Kidney (tissue), 14 donors: ENCODE data around the gene TBL1XR1. TPM values are rescaled to one million over a fixed set of nuclear protein-coding genes. Genes with fewer than 3 reads are reported as not detected.

Experiments used
- DNase-seq, 5 donors: peaks; one replicate each; pipeline ENCODE4 v3.0.0-alpha.2; 2013 to 2020
- FAIRE-seq: peaks from 2 replicates; lab custom pipeline; 2012; peaks lifted over from hg19 to GRCh38; lab: Jason Lieb, UNC
- H3K27ac ChIP-seq, 2 donors: one replicate each; pipeline ENCODE4 v1.7.0; 2013; ENCODE audit warnings: low read depth in 2 of 2, low read length in 2 of 2, inconsistent platforms in 1 of 2
- H3K27me3 ChIP-seq: one replicate; pipeline ENCODE4 v1.7.1; 2013; ENCODE audit warnings: low read length, inconsistent platforms; ENCODE audit not compliant: control insufficient read depth, insufficient read depth
- H3K36me3 ChIP-seq, 3 donors: one replicate each; pipeline versions ENCODE4 v1.7.0 to v1.7.1; 2013; ENCODE audit warnings: low read length in 3 of 3, control low read depth in 1 of 3, inconsistent platforms in 1 of 3; ENCODE audit not compliant: insufficient read depth in 3 of 3, control insufficient read depth in 2 of 3
- H3K4me1 ChIP-seq, 3 donors: one replicate each; pipeline versions ENCODE4 v1.7.0 to v1.7.1; 2013; ENCODE audit warnings: low read length in 3 of 3, inconsistent platforms in 1 of 3, low read depth in 1 of 3; ENCODE audit not compliant: control insufficient read depth in 2 of 3, insufficient read depth in 2 of 3
- H3K4me3 ChIP-seq, 3 donors: one replicate each; pipeline versions ENCODE4 v1.7.0 to v1.8.1; 2013; ENCODE audit warnings: low read length in 3 of 3, control low read depth in 1 of 3, inconsistent platforms in 1 of 3
- H3K9ac ChIP-seq, 3 donors: one replicate each; pipeline versions ENCODE4 v1.7.0 to v1.7.1; 2013; ENCODE audit warnings: low read length in 3 of 3, control low read depth in 1 of 3, inconsistent platforms in 1 of 3
- H3K9me3 ChIP-seq, 3 donors: one replicate each; pipeline versions ENCODE4 v1.7.0 to v1.7.1; 2013; ENCODE audit warnings: low read length in 3 of 3, control low read depth in 1 of 3, inconsistent platforms in 1 of 3; ENCODE audit not compliant: control insufficient read depth in 2 of 3, insufficient read depth in 1 of 3
- CTCF ChIP-seq: IDR thresholded peaks from 3 replicates; pipeline ENCODE4 v1.5.1; 2012; ENCODE audit warnings: mild to moderate bottlenecking, moderate library complexity, borderline replicate concordance; ENCODE audit not compliant: insufficient read depth; ENCODE audit errors: extremely low read depth
- intact Hi-C: fragments of 100-400 bp; cut with DNase I; formaldehyde crosslinking; loops from one replicate; pipeline ENCODE4 v1.11.1; 2022
- polyA plus RNA-seq: library from polyadenylated mRNA; stranded (reverse); fragments of 350-450 nt; fragmentation: Illumina TruSeq; extraction: RNeasy Lipid Tissue Mini Kit (QIAGEN cat#74804); gene quantifications from one replicate; pipeline ENCODE4 v1.2.3, GENCODE V29; 2014; ENCODE audit warnings: low read depth, low replicate concordance; ENCODE audit not compliant: insufficient read depth
- total RNA-seq: library from RNA; stranded (reverse); fragmentation: NEBNext Ultra II Directional; extraction: Animal tissue kit (Norgen Biotek cat#: 25700); gene quantifications from one replicate; pipeline ENCODE4 v1.2.1, GENCODE V29; 2021
- donor health status: control.
- donor health status: control.
- donor health status: control.
- donor health status: control.
- donor health status: control.
- donor health status: DM: yes; HTN: yes; CAD: no.
- donor health status: Normal renal cell carcinoma (clear cell type).

TBL1XR1 gene
- total and polyA plus RNA-seq, 2 donors from 2014 or later, result 31.3 to 205 TPM

- Histone ChIP-seq H3K4me1 (no peaks in the 10 kb centered on the region), H3K4me3 (no peak overlapping the region), H3K9me3 (no peaks in the 10 kb centered on the region), H3K27ac (no peak overlapping the region), H3K9ac (no peak overlapping the region), H3K27me3 (no peaks in the 10 kb centered on the region), H3K36me3 (no peaks in the 10 kb centered on the region)
- no peak for DNase-seq
- FAIRE-seq, result no peak
- no peak for TF ChIP-seq CTCF
- intact Hi-C loops, result no loop called here
Measured at GRCh38 chr3:177238686-177239216, 41.5 kb upstream of the TBL1XR1 start.

GRCh38 chr3:177237206-177237605, 39.9 kb upstream of the TBL1XR1 start:
- Histone ChIP-seq H3K4me1 (no peaks in the 10 kb centered on the region), H3K9me3 (no peaks in the 10 kb centered on the region), H3K36me3 (no peaks in the 10 kb centered on the region), H3K9ac (no peak overlapping the region), H3K4me3 (no peak overlapping the region), H3K27me3 (no peaks in the 10 kb centered on the region), H3K27ac (no peak overlapping the region)
- no peak for TF ChIP-seq CTCF
- FAIRE-seq (no peak), DNase-seq (no peak)
- intact Hi-C loops, result no loop called here

DNA sequence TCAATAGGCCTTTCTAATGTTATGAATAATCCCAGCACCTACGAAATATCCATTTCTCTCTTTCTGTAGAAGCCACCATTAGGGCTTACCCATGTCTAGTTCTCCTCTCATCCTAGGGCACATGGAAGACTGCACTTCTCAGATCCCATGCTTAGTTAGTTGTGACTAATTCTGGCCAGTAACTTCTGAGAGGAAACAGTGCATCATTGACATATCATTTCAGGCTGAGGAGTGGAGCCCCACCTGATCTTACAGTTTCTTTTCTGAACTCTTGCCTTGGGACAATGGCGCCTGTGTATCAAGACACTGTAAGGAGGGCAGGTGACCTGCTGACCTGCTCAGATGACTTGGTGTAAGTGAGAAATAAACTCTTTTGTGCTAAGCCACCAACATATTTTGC, 39.4 kb upstream of the TBL1XR1 start:
- Histone ChIP-seq H3K36me3 (no peaks in the 10 kb centered on the region), H3K4me3 (no peak overlapping the region), H3K9ac (no peak overlapping the region), H3K27ac (no peak overlapping the region), H3K27me3 (no peaks in the 10 kb centered on the region), H3K9me3 (no peaks in the 10 kb centered on the region), H3K4me1 (no peaks in the 10 kb centered on the region)
- FAIRE-seq (no peak), DNase-seq (no peak)
- TF ChIP-seq CTCF, result no peak
- intact Hi-C loops, result no loop called here

DNA sequence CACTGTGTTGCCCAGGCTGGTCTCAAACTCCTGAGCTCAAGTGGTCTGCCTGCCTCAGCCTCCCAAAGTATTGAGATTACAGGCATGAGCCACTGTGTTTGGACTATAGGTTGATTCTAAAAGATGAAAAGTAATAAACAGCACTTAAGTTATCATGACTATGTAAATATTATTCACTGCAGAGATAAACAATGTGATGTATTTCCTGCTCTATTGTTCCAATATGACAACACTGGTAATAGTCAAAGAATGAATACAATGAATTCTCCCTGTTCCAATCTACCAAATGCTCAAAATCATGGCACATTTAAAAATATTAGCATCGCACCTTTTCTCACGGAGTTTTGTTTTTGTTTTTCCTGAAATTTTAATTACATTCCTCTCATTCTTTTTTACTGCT, 36.8 kb upstream of the TBL1XR1 start:
- DNase-seq (no peak), FAIRE-seq (no peak)
- Histone ChIP-seq H3K9me3 (no peaks in the 10 kb centered on the region), H3K27me3 (no peaks in the 10 kb centered on the region), H3K36me3 (no peaks in the 10 kb centered on the region), H3K9ac (no peak overlapping the region), H3K4me1 (no peaks in the 10 kb centered on the region), H3K27ac (no peak overlapping the region), H3K4me3 (no peak overlapping the region)
- intact Hi-C loops, result no loop called here
- TF ChIP-seq CTCF, result no peak
